ENCODE results near the gene DDX31. TPM values are rescaled to one million over a fixed set of nuclear protein-coding genes. Genes with fewer than 3 reads are reported as not detected.

Gene DDX31
- total and polyA plus RNA-seq, 9 donors: 8.3 to 13.2 (median 9.0) TPM

- peaks cover 3% of the 10 kb centered on the region for H3K4me1 ChIP-seq (ENCODE audit: control insufficient read depth, insufficient read depth, low read length)
- DNase-seq: no peak
- H3K27me3 ChIP-seq (ENCODE audit: control insufficient read depth, insufficient read depth, low read length): no peaks in the 10 kb centered on the region
- H3K4me3 ChIP-seq (ENCODE audit: low read length): no peak overlapping the region
- WGBS (ENCODE audit: insufficient coverage): 91% methylated on average over 7 of the region's 8 CpGs
- peaks cover 32% of the 10 kb centered on the region for H3K36me3 ChIP-seq (ENCODE audit: control insufficient read depth, insufficient read depth, low read length)
- no peaks in the 10 kb centered on the region for H3K9me3 ChIP-seq (replicated peaks; ENCODE audit: control insufficient read depth, low read depth, low read length)
- no peak overlapping the region for H3K27ac ChIP-seq (ENCODE audit: low read length)
Observed at GRCh38 chr9:132677976-132678375, 8.2 kb upstream of the DDX31 start.

DNA sequence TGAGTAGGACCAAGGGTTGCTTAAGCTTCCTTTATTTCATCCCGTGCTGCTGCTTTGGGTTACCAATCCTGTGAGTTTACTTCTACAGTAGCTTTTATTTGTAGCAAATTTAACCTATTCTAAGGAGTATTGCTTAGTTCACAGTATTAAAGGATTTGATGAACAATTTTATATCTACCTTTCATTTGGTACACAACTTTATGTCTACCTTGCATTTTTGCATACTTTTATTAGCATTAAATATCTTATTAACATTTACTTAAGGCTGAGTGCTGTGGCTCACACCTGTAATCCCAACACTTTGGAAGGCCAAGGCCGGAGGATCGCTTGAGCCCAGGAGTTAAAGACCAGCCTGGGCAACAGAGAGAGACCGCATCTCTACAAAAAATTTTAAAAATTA is 4.7 kb upstream of the DDX31 start:
- Histone ChIP-seq H3K4me1 (ENCODE audit: control insufficient read depth, insufficient read depth, low read length) (peaks cover 12% of the 10 kb centered on the region), H3K27ac (ENCODE audit: low read length) (no peak overlapping the region), H3K27me3 (ENCODE audit: control insufficient read depth, insufficient read depth, low read length) (no peaks in the 10 kb centered on the region), H3K4me3 (ENCODE audit: low read length) (no peak overlapping the region), H3K36me3 (ENCODE audit: control insufficient read depth, insufficient read depth, low read length) (peaks cover 17% of the 10 kb centered on the region), H3K9me3 (replicated peaks; ENCODE audit: control insufficient read depth, low read depth, low read length) (no peaks in the 10 kb centered on the region)
- no peak for DNase-seq
- no CpG with 5 or more reads among the region's 4 CpGs for WGBS (ENCODE audit: insufficient coverage)

- Histone ChIP-seq H3K27me3 (ENCODE audit: control insufficient read depth, insufficient read depth, low read length) (no peaks in the 10 kb centered on the region), H3K9me3 (replicated peaks; ENCODE audit: control insufficient read depth, low read depth, low read length) (no peaks in the 10 kb centered on the region), H3K36me3 (ENCODE audit: control insufficient read depth, insufficient read depth, low read length) (peaks cover 6% of the 10 kb centered on the region), H3K4me1 (ENCODE audit: control insufficient read depth, insufficient read depth, low read length) (peaks cover 12% of the 10 kb centered on the region), H3K27ac (ENCODE audit: low read length) (no peak overlapping the region), H3K4me3 (ENCODE audit: low read length) (no peak overlapping the region)
- 0% methylated on average over 2 of the region's 6 CpGs for WGBS (ENCODE audit: insufficient coverage)
- peak; percentile 46 for DNase-seq
Observed at GRCh38 chr9:132673355-132673754, 3.6 kb upstream of the DDX31 start.

- Histone ChIP-seq H3K36me3 (ENCODE audit: control insufficient read depth, insufficient read depth, low read length) (no peaks in the 10 kb centered on the region), H3K9me3 (replicated peaks; ENCODE audit: control insufficient read depth, low read depth, low read length) (no peaks in the 10 kb centered on the region), H3K4me3 (ENCODE audit: low read length) (no peak overlapping the region), H3K27me3 (ENCODE audit: control insufficient read depth, insufficient read depth, low read length) (no peaks in the 10 kb centered on the region), H3K27ac (ENCODE audit: low read length) (no peak overlapping the region), H3K4me1 (ENCODE audit: control insufficient read depth, insufficient read depth, low read length) (peaks cover 12% of the 10 kb centered on the region)
- 76% methylated on average over 3 of the region's 5 CpGs for WGBS (ENCODE audit: insufficient coverage)
- no peak for DNase-seq
Observed at GRCh38 chr9:132672413-132672690, 2.6 kb upstream of the DDX31 start.

DNA sequence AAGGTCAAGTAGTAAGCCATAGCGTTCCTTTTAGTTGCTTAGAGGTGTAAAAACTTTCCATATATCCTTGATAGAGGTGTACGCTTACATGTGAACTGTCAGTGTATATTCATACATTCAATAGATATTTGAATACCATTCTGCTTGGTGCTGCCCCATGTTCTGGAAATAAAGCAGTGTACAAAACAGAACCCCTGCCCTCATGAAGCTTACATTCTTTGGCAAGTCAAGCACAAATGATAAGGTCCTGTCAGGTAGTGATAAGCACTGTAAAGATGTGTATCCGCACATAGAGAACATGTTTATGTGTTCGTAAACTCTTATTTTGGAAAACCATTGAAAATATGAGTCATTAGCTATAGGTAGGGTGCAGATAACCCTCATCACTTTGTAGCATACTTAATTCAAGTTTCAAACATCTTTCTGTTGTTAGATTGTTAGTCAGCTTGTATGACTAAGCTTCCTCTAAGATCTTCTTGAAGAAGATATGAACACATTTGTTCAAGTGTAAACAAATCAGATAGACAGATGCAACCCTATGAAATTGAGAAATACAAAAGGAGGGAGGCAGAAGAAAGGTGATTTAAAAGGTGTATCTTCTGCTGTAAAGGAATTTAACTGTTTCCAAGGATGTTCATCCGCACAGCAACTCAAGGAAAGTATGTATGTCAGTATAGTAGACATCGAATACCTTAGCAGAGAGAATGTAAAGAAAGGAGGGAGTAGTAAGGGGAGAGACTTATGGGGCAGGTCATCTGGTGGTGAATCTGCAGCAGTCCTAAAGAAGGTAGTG is 2.0 kb upstream of the DDX31 start:
- H3K4me3 ChIP-seq (ENCODE audit: low read length): peak overlapping the region; percentile 89
- no peaks in the 10 kb centered on the region for H3K27me3 ChIP-seq (ENCODE audit: control insufficient read depth, insufficient read depth, low read length)
- WGBS (ENCODE audit: insufficient coverage): 88% methylated on average over 2 of the region's 6 CpGs
- H3K36me3 ChIP-seq (ENCODE audit: control insufficient read depth, insufficient read depth, low read length): no peaks in the 10 kb centered on the region
- H3K4me1 ChIP-seq (ENCODE audit: control insufficient read depth, insufficient read depth, low read length): peaks cover 12% of the 10 kb centered on the region
- no peak overlapping the region for H3K27ac ChIP-seq (ENCODE audit: low read length)
- H3K9me3 ChIP-seq (replicated peaks; ENCODE audit: control insufficient read depth, low read depth, low read length): no peaks in the 10 kb centered on the region
- DNase-seq: no peak

DNA sequence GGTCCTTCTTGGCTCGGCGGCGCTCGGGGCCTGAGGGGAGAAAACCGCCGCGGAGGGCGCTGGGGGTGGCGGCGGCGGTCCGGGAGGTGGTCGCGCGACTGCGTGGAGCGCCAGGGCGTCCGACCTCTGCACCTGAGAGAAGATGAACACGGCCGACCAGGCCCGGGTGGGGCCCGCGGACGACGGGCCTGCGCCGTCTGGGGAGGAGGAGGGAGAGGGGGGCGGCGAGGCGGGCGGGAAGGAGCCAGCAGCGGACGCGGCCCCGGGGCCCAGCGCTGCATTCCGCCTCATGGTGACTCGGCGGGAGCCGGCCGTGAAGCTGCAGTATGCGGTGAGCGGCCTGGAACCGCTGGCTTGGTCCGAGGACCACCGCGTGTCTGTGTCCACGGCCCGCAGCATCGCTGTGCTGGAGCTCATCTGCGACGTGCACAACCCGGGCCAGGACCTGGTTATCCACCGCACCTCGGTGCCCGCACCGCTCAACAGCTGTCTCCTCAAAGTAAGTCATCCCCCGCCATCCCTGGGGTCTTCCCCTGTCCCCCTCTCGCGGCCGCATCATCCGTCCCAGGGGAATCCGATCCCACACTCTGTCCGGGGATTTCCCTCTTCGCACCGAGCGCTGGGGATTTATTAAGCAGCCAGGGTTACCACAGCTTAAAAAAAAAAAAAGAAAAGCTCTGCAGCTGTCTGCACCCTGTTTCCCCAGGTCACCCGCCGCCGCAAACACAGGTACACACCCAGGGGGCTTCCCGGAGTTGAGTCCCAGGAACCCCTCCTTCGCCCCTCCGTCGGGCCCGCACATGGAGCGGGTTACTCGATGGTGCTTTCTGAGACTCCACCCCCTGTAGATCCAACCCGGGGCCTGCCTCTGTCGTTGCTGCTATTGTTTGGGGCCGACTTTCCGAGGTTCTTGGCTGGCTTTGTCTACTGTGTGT is 941 bp upstream of the DDX31 start, which contains the start of gene GTF3C4:
Gene GTF3C4 (plus strand): TSS at position 8 of the 935 bp plus-strand sequence. CDS start 135 bp downstream, at position 143.
- H3K4me1 ChIP-seq (ENCODE audit: control insufficient read depth, insufficient read depth, low read length): peaks cover 12% of the 10 kb centered on the region
- no peaks in the 10 kb centered on the region for H3K9me3 ChIP-seq (replicated peaks; ENCODE audit: control insufficient read depth, low read depth, low read length)
- under 1% methylated on average over 68 of the region's 82 CpGs for WGBS (ENCODE audit: insufficient coverage)
- peak within 1 kb of the TSS; percentile 89 for H3K4me3 ChIP-seq (ENCODE audit: low read length)
- H3K27me3 ChIP-seq (ENCODE audit: control insufficient read depth, insufficient read depth, low read length): no peaks in the 10 kb centered on the region
- no peaks in the 10 kb centered on the region for H3K36me3 ChIP-seq (ENCODE audit: control insufficient read depth, insufficient read depth, low read length)
- DNase-seq: peak; percentile 40
- peak within 1 kb of the TSS; percentile 99 for H3K27ac ChIP-seq (ENCODE audit: low read length)

GRCh38 chr9:132669319-132669697 is 475 bp downstream of the DDX31 start:
- Histone ChIP-seq H3K9me3 (replicated peaks; ENCODE audit: control insufficient read depth, low read depth, low read length) (no peaks in the 10 kb centered on the region), H3K4me1 (ENCODE audit: control insufficient read depth, insufficient read depth, low read length) (peaks cover 12% of the 10 kb centered on the region), H3K27ac (ENCODE audit: low read length) (peak overlapping the region; percentile 99), H3K27me3 (ENCODE audit: control insufficient read depth, insufficient read depth, low read length) (no peaks in the 10 kb centered on the region), H3K36me3 (ENCODE audit: control insufficient read depth, insufficient read depth, low read length) (no peaks in the 10 kb centered on the region), H3K4me3 (ENCODE audit: low read length) (peak overlapping the region; percentile 89)
- 0% methylated on average over 11 of the region's 13 CpGs for WGBS (ENCODE audit: insufficient coverage)
- no peak for DNase-seq

- 86% methylated on average over 2 of the region's 2 CpGs for WGBS (ENCODE audit: insufficient coverage)
- Histone ChIP-seq H3K27me3 (ENCODE audit: control insufficient read depth, insufficient read depth, low read length) (no peaks in the 10 kb centered on the region), H3K9me3 (replicated peaks; ENCODE audit: control insufficient read depth, low read depth, low read length) (no peaks in the 10 kb centered on the region), H3K4me3 (ENCODE audit: low read length) (no peak overlapping the region), H3K4me1 (ENCODE audit: control insufficient read depth, insufficient read depth, low read length) (no peaks in the 10 kb centered on the region), H3K27ac (ENCODE audit: low read length) (no peak overlapping the region), H3K36me3 (ENCODE audit: control insufficient read depth, insufficient read depth, low read length) (peaks cover 28% of the 10 kb centered on the region)
- DNase-seq: no peak
Observed at GRCh38 chr9:132663851-132664250, 5.9 kb downstream of the DDX31 start.

DNA sequence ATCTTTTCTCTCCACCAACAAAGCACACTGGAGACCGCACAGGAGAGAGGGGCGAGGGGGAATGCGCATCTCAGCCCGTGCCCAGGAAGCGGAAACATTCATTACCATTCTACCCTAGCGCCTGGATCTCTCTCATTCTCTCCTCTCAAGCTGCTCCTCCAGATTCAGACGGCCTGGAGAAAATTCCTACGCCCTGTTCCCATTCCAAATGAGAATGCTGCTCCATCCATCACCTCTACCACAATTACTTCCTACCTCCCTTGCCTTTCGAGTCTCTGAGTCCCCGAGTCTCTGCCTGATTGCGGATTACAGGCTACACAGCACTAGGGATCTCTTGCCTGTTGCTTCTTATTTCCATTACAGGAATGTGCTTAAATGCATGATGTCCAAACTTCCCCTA is 6.7 kb downstream of the DDX31 start:
- no peak for DNase-seq
- H3K36me3 ChIP-seq (ENCODE audit: control insufficient read depth, insufficient read depth, low read length): peaks cover 33% of the 10 kb centered on the region
- no peaks in the 10 kb centered on the region for H3K27me3 ChIP-seq (ENCODE audit: control insufficient read depth, insufficient read depth, low read length)
- H3K4me1 ChIP-seq (ENCODE audit: control insufficient read depth, insufficient read depth, low read length): no peaks in the 10 kb centered on the region
- no peak overlapping the region for H3K27ac ChIP-seq (ENCODE audit: low read length)
- no peak overlapping the region for H3K4me3 ChIP-seq (ENCODE audit: low read length)
- 63% methylated on average over 7 of the region's 11 CpGs for WGBS (ENCODE audit: insufficient coverage)
- no peaks in the 10 kb centered on the region for H3K9me3 ChIP-seq (replicated peaks; ENCODE audit: control insufficient read depth, low read depth, low read length)

DNA sequence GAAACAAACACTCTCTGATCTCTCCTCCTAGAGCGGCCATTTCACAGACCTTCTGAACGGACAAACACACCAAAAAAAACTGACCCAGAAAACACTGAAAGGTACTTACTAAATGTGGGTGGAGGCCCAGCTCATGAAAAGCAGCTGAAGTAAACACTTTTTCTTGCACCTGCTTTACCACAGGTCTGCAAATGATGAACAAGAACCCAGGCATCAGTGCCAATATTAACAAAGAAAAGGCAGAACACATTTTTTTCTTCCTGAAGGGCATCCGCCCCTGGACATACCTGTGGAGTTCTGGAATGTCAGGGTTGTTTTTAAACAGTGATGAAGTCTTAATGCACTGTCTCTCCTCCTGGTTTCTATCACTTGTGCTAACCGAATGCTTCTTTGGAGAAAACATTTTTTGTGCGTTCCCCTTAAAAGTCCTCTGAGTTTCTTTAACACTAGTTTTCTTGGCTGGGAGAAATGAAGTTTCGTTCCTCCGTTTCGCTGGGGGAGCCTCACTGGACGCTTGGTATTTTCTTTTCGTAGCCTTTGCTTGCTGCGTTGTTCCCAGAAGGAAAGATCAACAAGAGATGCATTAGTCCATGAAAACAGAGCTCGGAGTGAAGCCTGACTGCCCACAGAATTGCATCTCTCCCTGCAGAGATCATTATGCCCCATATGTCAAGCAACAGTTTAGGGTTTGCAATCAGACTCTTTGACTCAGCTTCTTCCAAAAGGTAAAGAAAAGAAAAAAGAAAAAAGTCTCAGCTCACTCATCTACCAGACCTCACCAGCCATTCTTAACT is 7.4 kb downstream of the DDX31 start:
- no peak overlapping the region for H3K27ac ChIP-seq (ENCODE audit: low read length)
- H3K4me1 ChIP-seq (ENCODE audit: control insufficient read depth, insufficient read depth, low read length): no peaks in the 10 kb centered on the region
- 81% methylated on average over 8 of the region's 12 CpGs for WGBS (ENCODE audit: insufficient coverage)
- H3K4me3 ChIP-seq (ENCODE audit: low read length): no peak overlapping the region
- no peak for DNase-seq
- H3K27me3 ChIP-seq (ENCODE audit: control insufficient read depth, insufficient read depth, low read length): no peaks in the 10 kb centered on the region
- peaks cover 36% of the 10 kb centered on the region for H3K36me3 ChIP-seq (ENCODE audit: control insufficient read depth, insufficient read depth, low read length)
- no peaks in the 10 kb centered on the region for H3K9me3 ChIP-seq (replicated peaks; ENCODE audit: control insufficient read depth, low read depth, low read length)
